NB4 (cell line): ENCODE data around the gene SLC39A11.

Experiments
- DNase-seq: peaks from one replicate; pipeline ENCODE4 v3.0.0; 2010; ENCODE audit warnings: low read depth
- H3K4me3 ChIP-seq: one replicate; pipeline ENCODE4 v1.5.1; 2011; ENCODE audit warnings: mild to moderate bottlenecking, low read depth, low read length, moderate library complexity
- CTCF ChIP-seq: IDR thresholded peaks from one replicate; pipeline ENCODE4 v1.5.1; 2012; ENCODE audit warnings: low read depth, low read length
- MAX ChIP-seq: IDR thresholded peaks from 2 replicates; pipeline ENCODE4 v1.6.1; 2011; ENCODE audit warnings: low read depth, low read length
- MYC ChIP-seq: IDR thresholded peaks from 2 replicates; pipeline ENCODE4 v1.6.1; 2011; ENCODE audit warnings: low read depth, low read length
- POLR2A ChIP-seq: IDR thresholded peaks from 2 replicates; pipeline ENCODE4 v1.6.1; 2011; ENCODE audit warnings: mild to moderate bottlenecking; ENCODE audit not compliant: insufficient read length; ENCODE audit errors: extremely low read depth

SLC39A11 gene

GRCh38 chr17:73104450-73104849 is 12.0 kb upstream of the SLC39A11 start:
- DNase-seq, result no peak
- no peak overlapping the region for H3K4me3 ChIP-seq
- TF ChIP-seq POLR2A (no peak), MYC (no peak), MAX (no peak), CTCF (no peak)

GRCh38 chr17:73103641-73104335 is 11.3 kb upstream of the SLC39A11 start:
- no peak for TF ChIP-seq POLR2A
- TF ChIP-seq MAX, result no peak
- no peak for TF ChIP-seq MYC
- no peak for TF ChIP-seq CTCF
- peak; percentile 73 for DNase-seq
- H3K4me3 ChIP-seq, result no peak overlapping the region

- TF ChIP-seq POLR2A (no peak), CTCF (no peak), MYC (no peak), MAX (no peak)
- DNase-seq, result peak; percentile 58
- H3K4me3 ChIP-seq, result no peak overlapping the region
Measured at GRCh38 chr17:73101031-73101430, 8.5 kb upstream of the SLC39A11 start.

GRCh38 chr17:73100363-73100762 is 7.9 kb upstream of the SLC39A11 start:
- TF ChIP-seq CTCF (no peak), POLR2A (no peak), MYC (no peak), MAX (no peak)
- peak; percentile 11 for DNase-seq
- no peak overlapping the region for H3K4me3 ChIP-seq

- no peak for TF ChIP-seq MYC
- no peak for TF ChIP-seq CTCF
- TF ChIP-seq POLR2A, result peak; percentile 69
- peak; percentile 54 for TF ChIP-seq MAX
- DNase-seq, result peak; percentile 90
- H3K4me3 ChIP-seq, result peak overlapping the region; percentile 67
Measured at GRCh38 chr17:73099511-73099910, 7.0 kb upstream of the SLC39A11 start.
